ENCODE results near the gene HDHD2.
A peak's percentile ranks its signal among the peaks of the same experiment; 100 is the strongest.

Gene HDHD2

DNA sequence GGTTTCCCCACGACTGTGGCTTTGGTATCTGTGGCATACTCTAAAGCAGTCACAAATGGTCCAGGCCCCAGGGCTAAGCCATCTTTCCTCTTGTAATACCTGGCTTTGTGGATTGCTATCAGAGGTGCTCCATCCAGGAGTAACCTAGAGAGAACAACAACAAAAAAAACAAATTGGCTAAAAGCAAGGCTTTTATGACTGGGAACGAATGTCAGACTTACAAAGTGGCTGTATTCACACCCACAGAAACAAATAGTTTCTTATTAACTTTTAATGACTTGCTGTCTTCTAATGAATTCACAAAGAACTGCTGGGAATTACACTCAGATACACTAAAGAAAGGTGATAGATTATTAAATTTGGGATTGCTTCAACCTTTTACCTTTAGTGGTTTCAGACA is 35.1 kb downstream of the HDHD2 start:
- TF ChIP-seq PAX5 (IDR thresholded peaks at IDR 0.05; ENCODE audit: insufficient read depth, low read length, severe bottlenecking) (no peak), SPI1 (IDR thresholded peaks at IDR 0.05; ENCODE audit: low read depth, low read length) (no peak), POLR2A (IDR thresholded peaks at IDR 0.05; ENCODE audit: low read depth, low read length) (no peak), TAF1 (IDR thresholded peaks at IDR 0.05; ENCODE audit: low read depth, low read length) (no peak), POLR2AphosphoS5 (IDR thresholded peaks at IDR 0.05; ENCODE audit: low read depth, low read length) (no peak), POU2F2 (IDR thresholded peaks at IDR 0.05; ENCODE audit: low read depth, low read length) (no peak)
- FAIRE-seq (no peak), DNase-seq (ENCODE audit: insufficient read length, low spot score) (no peak)

DNA sequence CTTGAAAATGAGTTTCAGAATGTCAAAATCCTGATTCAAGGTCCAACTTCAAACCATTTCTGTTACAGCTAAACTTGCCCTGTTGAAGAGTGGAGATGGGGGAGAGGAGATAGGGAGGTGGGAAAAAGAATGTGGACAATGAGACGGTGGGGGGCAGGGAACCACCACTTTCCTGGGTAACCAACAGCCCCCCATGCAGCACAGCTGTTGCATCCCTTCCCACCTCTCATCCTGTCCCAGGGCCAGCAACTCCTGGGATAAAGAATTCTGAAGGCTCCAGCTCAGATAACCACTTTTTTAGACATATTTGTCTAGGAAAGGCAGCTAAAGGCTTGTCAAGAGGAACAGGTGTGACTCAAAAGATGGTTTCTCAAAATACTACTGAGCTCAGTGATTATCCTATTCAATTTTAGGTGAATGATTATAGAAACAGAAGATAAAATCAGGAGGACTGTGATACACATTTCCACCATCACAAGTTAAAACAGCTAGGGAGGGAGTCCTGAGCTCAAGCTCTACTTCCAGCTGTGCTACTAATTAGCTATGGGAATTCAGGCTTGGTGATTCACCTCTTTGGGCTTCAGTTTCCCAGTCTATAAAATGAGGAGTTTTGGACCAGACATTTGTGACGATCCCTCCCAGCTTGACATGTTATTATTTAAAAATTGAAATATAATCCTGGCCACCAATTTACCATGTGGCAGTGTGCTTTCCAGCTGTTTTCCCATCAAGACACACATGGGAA is 36.3 kb downstream of the HDHD2 start:
- TF ChIP-seq POLR2AphosphoS5 (IDR thresholded peaks at IDR 0.05; ENCODE audit: low read depth, low read length), result no peak
- no peak for TF ChIP-seq POLR2A (IDR thresholded peaks at IDR 0.05; ENCODE audit: low read depth, low read length)
- no peak for TF ChIP-seq TAF1 (IDR thresholded peaks at IDR 0.05; ENCODE audit: low read depth, low read length)
- no peak for TF ChIP-seq PAX5 (IDR thresholded peaks at IDR 0.05; ENCODE audit: insufficient read depth, low read length, severe bottlenecking)
- TF ChIP-seq SPI1 (IDR thresholded peaks at IDR 0.05; ENCODE audit: low read depth, low read length), result no peak
- TF ChIP-seq POU2F2 (IDR thresholded peaks at IDR 0.05; ENCODE audit: low read depth, low read length), result no peak
- FAIRE-seq, result no peak
- DNase-seq (ENCODE audit: insufficient read length, low spot score), result no peak

DNA sequence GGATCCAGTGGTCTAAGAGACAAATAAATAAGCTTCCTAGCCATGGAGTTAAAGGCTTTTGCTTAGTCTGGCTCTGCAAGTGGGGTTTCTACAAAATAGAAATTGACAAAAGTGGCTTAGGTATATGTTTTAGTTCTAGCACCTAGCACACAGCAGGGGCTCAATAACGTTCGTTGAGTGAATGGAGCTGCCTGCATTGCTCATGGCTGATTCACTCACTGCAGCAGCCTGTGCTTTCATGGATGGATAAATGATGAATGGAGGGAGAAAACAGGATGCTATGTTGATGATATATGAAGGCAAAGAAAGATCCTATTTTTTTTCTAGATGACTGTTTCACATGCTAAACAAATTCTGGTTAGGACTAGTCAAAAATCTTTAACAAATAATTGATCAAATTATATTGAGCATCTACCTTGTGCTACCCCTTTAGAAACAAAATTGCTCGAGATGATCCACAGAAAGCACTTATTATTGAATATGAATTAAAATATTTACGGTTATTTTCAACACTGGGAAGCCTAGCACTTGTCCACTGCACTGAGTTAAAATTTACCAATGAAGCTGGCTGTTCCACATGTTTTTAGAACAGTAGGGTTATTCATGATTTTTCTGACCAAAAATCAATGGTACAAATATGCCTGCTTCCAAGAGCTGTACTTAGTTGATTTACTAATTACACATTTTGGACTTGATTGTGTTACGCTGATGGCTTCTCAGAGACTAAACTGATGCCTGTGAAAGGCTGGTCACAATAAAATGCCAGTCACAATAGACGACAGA is 39.6 kb downstream of the HDHD2 start:
- DNase-seq (ENCODE audit: insufficient read length, low spot score) (no peak), FAIRE-seq (no peak)
- TF ChIP-seq POLR2A (IDR thresholded peaks at IDR 0.05; ENCODE audit: low read depth, low read length) (no peak), PAX5 (IDR thresholded peaks at IDR 0.05; ENCODE audit: insufficient read depth, low read length, severe bottlenecking) (no peak), POLR2AphosphoS5 (IDR thresholded peaks at IDR 0.05; ENCODE audit: low read depth, low read length) (no peak)

DNA sequence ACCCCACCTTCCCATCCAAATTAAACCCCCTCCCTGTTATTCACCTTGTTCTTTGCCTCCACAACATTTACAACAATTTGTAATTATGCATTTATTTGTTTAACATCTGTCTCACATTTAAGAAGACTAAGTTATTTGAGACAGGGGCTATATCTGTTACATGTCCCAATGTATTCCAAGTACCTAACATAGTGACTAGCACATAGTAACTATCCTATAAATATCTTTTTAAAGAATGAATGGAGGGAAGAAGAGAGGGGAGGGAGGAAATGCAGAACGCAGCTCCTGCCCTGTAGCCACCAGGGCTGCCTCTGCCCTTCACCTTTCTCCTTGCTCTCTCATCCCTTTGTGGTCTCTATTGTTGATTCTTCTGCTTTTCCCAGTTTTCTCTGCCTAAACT is 40.6 kb downstream of the HDHD2 start:
- no peak for DNase-seq (ENCODE audit: insufficient read length, low spot score)
- FAIRE-seq, result no peak
- TF ChIP-seq POLR2A (IDR thresholded peaks at IDR 0.05; ENCODE audit: low read depth, low read length), result no peak
- TF ChIP-seq SPI1 (IDR thresholded peaks at IDR 0.05; ENCODE audit: low read depth, low read length), result no peak
- TF ChIP-seq POLR2AphosphoS5 (IDR thresholded peaks at IDR 0.05; ENCODE audit: low read depth, low read length), result no peak
- TF ChIP-seq PAX5 (IDR thresholded peaks at IDR 0.05; ENCODE audit: insufficient read depth, low read length, severe bottlenecking), result no peak
- no peak for TF ChIP-seq POU2F2 (IDR thresholded peaks at IDR 0.05; ENCODE audit: low read depth, low read length)
- no peak for TF ChIP-seq TAF1 (IDR thresholded peaks at IDR 0.05; ENCODE audit: low read depth, low read length)

DNA sequence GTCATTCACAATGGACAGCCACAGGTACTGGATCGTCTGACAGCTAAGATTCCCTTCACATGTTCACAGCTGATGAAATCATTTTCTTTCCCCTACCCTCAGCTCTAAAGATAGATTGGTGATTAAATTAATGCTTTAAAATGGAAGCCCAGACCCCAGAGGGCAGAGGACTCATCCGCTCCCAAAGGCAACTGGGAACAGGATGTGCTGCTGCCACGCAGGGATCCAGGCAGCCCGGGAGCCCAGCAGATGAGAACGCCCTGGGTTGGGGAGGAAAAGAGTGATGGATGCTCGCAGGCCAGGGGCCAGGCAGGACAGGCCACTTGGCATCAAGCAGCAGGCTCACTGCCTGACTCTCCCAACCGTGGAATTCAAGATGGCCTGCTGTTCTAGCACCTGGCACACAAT is 41.3 kb downstream of the HDHD2 start:
- FAIRE-seq, result no peak
- no peak for TF ChIP-seq POLR2AphosphoS5 (IDR thresholded peaks at IDR 0.05; ENCODE audit: low read depth, low read length)
- no peak for TF ChIP-seq POU2F2 (IDR thresholded peaks at IDR 0.05; ENCODE audit: low read depth, low read length)
- no peak for TF ChIP-seq POLR2A (IDR thresholded peaks at IDR 0.05; ENCODE audit: low read depth, low read length)
- no peak for TF ChIP-seq PAX5 (IDR thresholded peaks at IDR 0.05; ENCODE audit: insufficient read depth, low read length, severe bottlenecking)
- no peak for DNase-seq (ENCODE audit: insufficient read length, low spot score)

DNA sequence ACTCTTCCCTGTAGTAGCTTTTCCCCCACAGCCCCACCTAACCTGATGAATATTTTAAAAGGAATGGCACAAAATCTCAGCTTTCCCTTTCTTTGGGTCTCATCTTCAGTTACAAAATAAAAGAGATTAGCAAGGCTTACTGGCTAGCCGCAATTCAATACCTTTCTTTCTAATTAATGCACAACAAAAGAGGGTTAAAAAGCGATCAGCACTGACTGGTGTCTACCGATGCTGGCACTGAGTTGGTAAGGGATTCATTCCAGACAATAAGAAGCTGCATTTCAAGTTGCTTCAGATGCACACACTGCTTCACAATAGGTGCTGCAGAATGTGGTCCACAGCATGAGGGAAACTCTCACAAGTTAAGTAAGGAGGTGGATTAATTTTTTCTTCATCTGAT is 41.9 kb downstream of the HDHD2 start:
- no peak for DNase-seq (ENCODE audit: insufficient read length, low spot score)
- no peak for FAIRE-seq
- TF ChIP-seq SPI1 (IDR thresholded peaks at IDR 0.05; ENCODE audit: low read depth, low read length), result no peak
- TF ChIP-seq POLR2AphosphoS5 (IDR thresholded peaks at IDR 0.05; ENCODE audit: low read depth, low read length), result no peak
- no peak for TF ChIP-seq PAX5 (IDR thresholded peaks at IDR 0.05; ENCODE audit: insufficient read depth, low read length, severe bottlenecking)
- no peak for TF ChIP-seq TAF1 (IDR thresholded peaks at IDR 0.05; ENCODE audit: low read depth, low read length)
- no peak for TF ChIP-seq POLR2A (IDR thresholded peaks at IDR 0.05; ENCODE audit: low read depth, low read length)
- TF ChIP-seq POU2F2 (IDR thresholded peaks at IDR 0.05; ENCODE audit: low read depth, low read length), result no peak

DNA sequence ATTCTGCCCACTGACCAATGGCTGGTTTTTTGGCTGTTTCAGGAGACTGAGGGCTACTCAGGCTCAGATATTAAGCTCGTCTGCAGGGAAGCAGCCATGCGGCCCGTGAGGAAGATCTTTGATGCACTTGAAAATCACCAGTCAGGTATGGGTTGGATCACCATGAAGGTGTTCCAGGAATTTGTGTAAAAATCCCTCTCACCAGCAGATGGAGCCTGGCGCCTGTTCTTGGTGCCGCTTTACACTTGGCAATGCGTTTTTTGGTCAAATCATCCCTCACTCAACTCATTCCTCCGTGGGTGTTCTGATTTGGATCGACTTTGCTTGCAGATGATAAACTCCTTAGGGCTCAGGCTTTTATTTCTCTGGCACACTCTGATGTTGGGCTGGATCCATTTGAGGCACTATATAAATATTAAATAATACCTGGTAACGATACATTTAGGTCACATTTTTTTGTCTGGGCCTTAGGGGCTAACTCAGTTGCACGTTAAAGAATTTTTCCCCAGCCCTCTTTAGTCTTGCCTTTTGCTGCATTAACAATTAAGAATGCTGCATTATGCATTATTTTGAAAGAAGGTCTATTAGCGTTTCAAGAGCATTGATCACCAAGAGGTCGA is 50.0 kb downstream of the HDHD2 start:
- FAIRE-seq, result peak; percentile 70
- DNase-seq (ENCODE audit: insufficient read length, low spot score), result peak; percentile 12

DNA sequence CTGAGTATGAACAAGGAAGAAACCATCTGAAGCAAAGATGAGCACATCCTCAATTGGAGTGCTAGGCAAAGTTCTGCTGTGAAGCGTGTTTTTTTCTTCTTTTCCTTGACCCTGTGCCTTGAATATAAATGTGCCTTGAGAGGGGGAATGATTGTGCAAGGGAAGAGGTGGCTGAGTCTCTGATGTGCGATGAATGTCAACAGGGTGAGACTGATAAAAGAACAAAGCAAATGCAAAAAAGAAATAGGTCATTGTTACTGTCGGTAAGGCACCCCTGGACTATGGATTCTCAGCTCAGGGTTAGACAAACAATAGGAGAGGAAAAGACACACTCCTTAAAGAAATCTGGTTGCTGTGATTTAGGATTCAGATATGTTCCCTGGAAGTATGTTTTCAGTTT is 54.5 kb downstream of the HDHD2 start:
- FAIRE-seq (no peak), DNase-seq (ENCODE audit: insufficient read length, low spot score) (no peak)
- no peak for TF ChIP-seq TAF1 (IDR thresholded peaks at IDR 0.05; ENCODE audit: low read depth, low read length)
- no peak for TF ChIP-seq PAX5 (IDR thresholded peaks at IDR 0.05; ENCODE audit: insufficient read depth, low read length, severe bottlenecking)
- no peak for TF ChIP-seq POLR2A (IDR thresholded peaks at IDR 0.05; ENCODE audit: low read depth, low read length)
- TF ChIP-seq SPI1 (IDR thresholded peaks at IDR 0.05; ENCODE audit: low read depth, low read length), result no peak
- TF ChIP-seq POLR2AphosphoS5 (IDR thresholded peaks at IDR 0.05; ENCODE audit: low read depth, low read length), result no peak
- TF ChIP-seq POU2F2 (IDR thresholded peaks at IDR 0.05; ENCODE audit: low read depth, low read length), result no peak

More for the DNA sequence above, 50.0 kb downstream of the HDHD2 start:
- TF ChIP-seq POLR2AphosphoS5 (IDR thresholded peaks at IDR 0.05; ENCODE audit: low read depth, low read length), result no peak
- no peak for TF ChIP-seq POU2F2 (IDR thresholded peaks at IDR 0.05; ENCODE audit: low read depth, low read length)
- no peak for TF ChIP-seq PAX5 (IDR thresholded peaks at IDR 0.05; ENCODE audit: insufficient read depth, low read length, severe bottlenecking)
- no peak for TF ChIP-seq SPI1 (IDR thresholded peaks at IDR 0.05; ENCODE audit: low read depth, low read length)
- no peak for TF ChIP-seq TAF1 (IDR thresholded peaks at IDR 0.05; ENCODE audit: low read depth, low read length)
- TF ChIP-seq POLR2A (IDR thresholded peaks at IDR 0.05; ENCODE audit: low read depth, low read length), result no peak

DNA sequence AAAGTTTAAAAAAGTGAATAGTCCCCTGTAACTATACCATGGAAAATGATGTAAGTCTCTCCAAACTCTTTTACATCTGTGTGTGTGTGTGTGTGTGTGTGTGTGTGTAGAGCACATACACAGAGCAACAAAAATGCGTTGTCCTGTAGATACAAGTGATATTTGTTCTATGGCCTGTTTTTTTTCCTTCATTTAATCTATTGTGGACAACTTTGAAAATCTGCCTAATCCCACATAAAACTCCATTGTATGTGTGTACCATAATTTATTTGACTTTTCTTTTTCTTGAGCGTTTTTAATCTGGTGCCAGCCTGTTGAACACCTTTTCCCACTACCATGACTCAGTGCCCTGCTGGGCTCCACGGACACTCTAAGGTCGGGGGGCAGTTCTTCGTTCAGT is 62.6 kb downstream of the HDHD2 start:
- FAIRE-seq (no peak), DNase-seq (ENCODE audit: insufficient read length, low spot score) (no peak)
- TF ChIP-seq POLR2A (IDR thresholded peaks at IDR 0.05; ENCODE audit: low read depth, low read length), result no peak
- TF ChIP-seq PAX5 (IDR thresholded peaks at IDR 0.05; ENCODE audit: insufficient read depth, low read length, severe bottlenecking), result no peak
- TF ChIP-seq TAF1 (IDR thresholded peaks at IDR 0.05; ENCODE audit: low read depth, low read length), result no peak
- TF ChIP-seq SPI1 (IDR thresholded peaks at IDR 0.05; ENCODE audit: low read depth, low read length), result no peak
- no peak for TF ChIP-seq POLR2AphosphoS5 (IDR thresholded peaks at IDR 0.05; ENCODE audit: low read depth, low read length)
- no peak for TF ChIP-seq POU2F2 (IDR thresholded peaks at IDR 0.05; ENCODE audit: low read depth, low read length)
